H1 (cell line): Measurements from ENCODE around the gene SLAMF1. TPM values are rescaled to one million over a fixed set of nuclear protein-coding genes. Genes with fewer than 3 reads are reported as not detected.

ENCODE experiments used
- KDM5A ChIP-seq: fragments of 200-600 bp; IDR thresholded peaks from 2 replicates; pipeline ENCODE4 v1.7.1; 2012; ENCODE audit warnings: mild to moderate bottlenecking, low read length, inconsistent platforms, mixed read lengths
- RFX5 ChIP-seq: IDR thresholded peaks from 2 replicates; pipeline ENCODE4 v1.6.1; 2011; ENCODE audit warnings: low read depth, low read length, improper control_type of control experiment, borderline replicate concordance
- RNF2 ChIP-seq: fragments of 200-900, 300-1000 bp; sonication (generic); IDR thresholded peaks from 2 replicates; pipeline ENCODE4 v1.7.1; 2016; ENCODE audit warnings: borderline replicate concordance, low read depth, mild to moderate bottlenecking, antibody characterized with exemption, low read length; ENCODE audit not compliant: poor library complexity, severe bottlenecking; ENCODE audit errors: missing control alignments
- SUZ12 ChIP-seq: fragments of 200-600 bp; sonication (generic); IDR thresholded peaks from 2 replicates; pipeline ENCODE4 v1.6.1; 2012; ENCODE audit warnings: mild to moderate bottlenecking, inconsistent platforms, low read length, moderate library complexity, mixed read lengths
- TEAD4 ChIP-seq: IDR thresholded peaks from 2 replicates; pipeline ENCODE4 v1.6.1; 2012; ENCODE audit warnings: low read depth, low read length, inconsistent platforms, mixed read lengths
- polyA plus RNA-seq, 7 experiments: library from polyadenylated mRNA; depleted of rRNA in 3 of 7; stranded (reverse) in 5 of 7; unstranded in 2 of 7; fragments of >200 nt in 5 of 7; fragments of 200-250 nt in 2 of 7; gene quantifications; 1 replicate in 5 of 7; 2 replicates in 1 of 7; 4 replicates in 1 of 7; pipeline versions ENCODE4 v1.2.1 to v1.2.3, GENCODE V29; 2011 to 2013; ENCODE audit warnings: missing spikeins in 2 of 7, mixed read lengths in 2 of 7
- total RNA-seq: library from RNA; stranded (reverse); fragmentation: NEBNext Ultra II Directional; extraction: Animal tissue kit (Norgen Biotek cat#: 25700); gene quantifications from 2 replicates; pipeline ENCODE4 v1.2.1, GENCODE V29; 2021

The SLAMF1 gene
- total and polyA plus RNA-seq, 2 of the 8 experiments (the other 6 are each of a cell fraction or from before 2014, with no cell fraction given) = not detected

GRCh38 chr1:160633330-160633903, 13.4 kb downstream of the SLAMF1 start (continued):
- TF ChIP-seq RFX5 = no peak
- no peak for TF ChIP-seq RNF2
- TF ChIP-seq SUZ12 = no peak
- TF ChIP-seq KDM5A = no peak
- no peak for TF ChIP-seq TEAD4
